Prostate gland (tissue), 2 donors: ENCODE measurements around the gene C22orf23. TPM values are rescaled to one million over a fixed set of nuclear protein-coding genes. Genes with fewer than 3 reads are reported as not detected.

Source experiments
- DNase-seq: peaks from one replicate; pipeline ENCODE4 v3.0.0-alpha.2; 2019; ENCODE audit warnings: low spot score
- H3K27ac ChIP-seq, 2 donors: fragments of 200-600 bp; sonication (generic); 2 replicates each; pipeline ENCODE4 v1.5.1; 2017 to 2019
- H3K27me3 ChIP-seq: fragments of 200-600 bp; sonication (generic); replicated peaks from 2 replicates; pipeline ENCODE4 v1.5.1; 2019; ENCODE audit not compliant: insufficient read depth
- H3K36me3 ChIP-seq, 2 donors: fragments of 200-600 bp; sonication (generic); 1 replicate in 1 of 2; 2 replicates in 1 of 2; pipeline versions ENCODE4 v1.5.1 to v1.8.1; 2017 to 2019
- H3K4me1 ChIP-seq: fragments of 200-600 bp; sonication (generic); replicated peaks from 2 replicates; pipeline ENCODE4 v1.5.1; 2019
- H3K4me3 ChIP-seq, 2 donors: fragments of 200-600 bp; sonication (generic); 2 replicates each; pipeline ENCODE4 v1.5.1; 2017 to 2019
- H3K9me3 ChIP-seq: fragments of 200-600 bp; sonication (generic); 2 replicates; pipeline ENCODE4 v1.5.1; 2017
- POLR2A ChIP-seq: fragments of 450-650 bp; IDR thresholded peaks from one replicate; pipeline ENCODE4 v1.6.1; 2016; ENCODE audit warnings: antibody characterized with exemption, mild to moderate bottlenecking
- POLR2AphosphoS5 ChIP-seq: sonication (generic); formaldehyde crosslinking; IDR thresholded peaks from one replicate; pipeline ENCODE4 v1.6.1; 2017; ENCODE audit warnings: antibody characterized with exemption
- WGBS: methylation state at CpG from one replicate; pipeline ENCODE4 v1.1.5; 2018; 5-methylcytosine and 5-hydroxymethylcytosine counted together
- intact Hi-C: fragments of 100-400 bp; cut with DNase I; formaldehyde crosslinking; loops from one replicate; pipeline ENCODE4 v1.14.2; 2022
- total RNA-seq, 2 donors: library from RNA; depleted of rRNA; stranded (reverse); fragments of >200 nt; gene quantifications; one replicate each; pipeline ENCODE4 v1.1.0, GENCODE V29; 2016
- TF ChIP-seq, protein P1 (sequence below), 4 experiments: fragments of 200-600 bp in 2 of 4; fragments of 450-650 bp in 2 of 4; sonication (generic) in 2 of 4; IDR thresholded peaks; 1 replicate in 3 of 4; 2 replicates in 1 of 4; pipeline ENCODE4 v1.5.1; 2016 to 2019; ENCODE audit warnings: antibody characterized with exemption in 4 of 4, mild to moderate bottlenecking in 2 of 4, moderate library complexity in 2 of 4

C22orf23 gene
- 1 to 10 TPM in 1 of 2 donors, not detected in 1; 9.7 TPM for total RNA-seq

GRCh38 chr22:37953437-37954179 lies at the start of gene C22orf23, which contains the start of gene POLR2F:
Gene C22orf23 (minus strand): TSS chr22:37953601. CDS start chr22:37953149, 452 bp downstream.
Gene POLR2F (plus strand): TSS chr22:37953699. CDS start chr22:37953788, 89 bp downstream.
- peak; percentile 93 for DNase-seq
- TF ChIP-seq, protein P1, sequence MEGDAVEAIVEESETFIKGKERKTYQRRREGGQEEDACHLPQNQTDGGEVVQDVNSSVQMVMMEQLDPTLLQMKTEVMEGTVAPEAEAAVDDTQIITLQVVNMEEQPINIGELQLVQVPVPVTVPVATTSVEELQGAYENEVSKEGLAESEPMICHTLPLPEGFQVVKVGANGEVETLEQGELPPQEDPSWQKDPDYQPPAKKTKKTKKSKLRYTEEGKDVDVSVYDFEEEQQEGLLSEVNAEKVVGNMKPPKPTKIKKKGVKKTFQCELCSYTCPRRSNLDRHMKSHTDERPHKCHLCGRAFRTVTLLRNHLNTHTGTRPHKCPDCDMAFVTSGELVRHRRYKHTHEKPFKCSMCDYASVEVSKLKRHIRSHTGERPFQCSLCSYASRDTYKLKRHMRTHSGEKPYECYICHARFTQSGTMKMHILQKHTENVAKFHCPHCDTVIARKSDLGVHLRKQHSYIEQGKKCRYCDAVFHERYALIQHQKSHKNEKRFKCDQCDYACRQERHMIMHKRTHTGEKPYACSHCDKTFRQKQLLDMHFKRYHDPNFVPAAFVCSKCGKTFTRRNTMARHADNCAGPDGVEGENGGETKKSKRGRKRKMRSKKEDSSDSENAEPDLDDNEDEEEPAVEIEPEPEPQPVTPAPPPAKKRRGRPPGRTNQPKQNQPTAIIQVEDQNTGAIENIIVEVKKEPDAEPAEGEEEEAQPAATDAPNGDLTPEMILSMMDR (IDR thresholded peaks at IDR 0.05): peak in 1 of 4 experiments; percentile 29
- TF ChIP-seq POLR2AphosphoS5 (peak; percentile 99), POLR2A (peak; percentile 55)
- intact Hi-C loops: loop anchor here (5.0 kb wide), 1 partner anchor 66 kb away; no protein-coding TSS in a partner anchor
- no peaks in the 10 kb centered on the region for H3K4me1 ChIP-seq
- under 1% methylated on average over 52 of the region's 52 CpGs for WGBS
- H3K9me3 ChIP-seq: no peaks in the 10 kb centered on the region
- H3K36me3 ChIP-seq: peaks cover 2 to 5% of the 10 kb centered on the region in 2 donors
- H3K27ac ChIP-seq: peak within 1 kb of the TSS; percentile 41 to 43
- H3K27me3 ChIP-seq: no peaks in the 10 kb centered on the region
- peak within 1 kb of the TSS; percentile 60 to 81 for H3K4me3 ChIP-seq

DNA sequence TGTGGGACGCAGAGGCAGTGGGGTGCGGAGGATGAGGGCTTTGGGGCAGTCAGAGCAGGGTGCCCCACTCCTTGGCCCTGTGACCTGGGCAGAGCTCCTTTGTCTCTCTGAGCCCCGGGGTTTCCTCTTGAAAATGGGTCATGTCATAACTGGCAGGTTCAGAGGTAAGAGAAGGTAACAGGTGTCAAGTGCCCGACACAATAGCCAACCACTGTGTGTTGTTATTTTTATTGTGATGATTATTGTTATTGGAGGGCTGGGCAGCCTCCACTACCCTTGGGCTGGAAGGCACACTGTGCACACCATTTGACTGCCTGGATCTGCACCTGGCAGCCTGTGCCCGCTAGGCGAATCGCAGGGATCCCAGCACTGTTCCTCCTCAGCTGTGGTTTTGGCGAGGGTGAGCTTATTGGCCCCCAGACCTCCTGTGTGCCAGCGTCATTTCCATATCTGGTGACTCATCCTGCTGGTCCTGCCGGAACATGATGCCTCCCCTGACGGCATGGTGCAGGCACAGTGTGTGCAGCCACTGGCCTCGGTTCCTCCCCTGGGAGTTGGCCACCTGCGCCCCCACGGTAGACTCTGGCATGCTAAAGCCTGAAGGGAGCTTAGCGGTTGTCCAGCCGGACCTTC lies 46.4 kb upstream of the C22orf23 start:
- Histone ChIP-seq H3K4me3 (no peak overlapping the region), H3K36me3 (no peaks in the 10 kb centered on the region), H3K27ac (no peak overlapping the region), H3K4me1 (no peaks in the 10 kb centered on the region), H3K27me3 (no peaks in the 10 kb centered on the region), H3K9me3 (no peaks in the 10 kb centered on the region)
- 30% methylated on average over 16 of the region's 16 CpGs for WGBS
- intact Hi-C loops: no loop called here
- TF ChIP-seq POLR2AphosphoS5 (peak; percentile 66), POLR2A (no peak)
- DNase-seq: peak; percentile 46

DNA sequence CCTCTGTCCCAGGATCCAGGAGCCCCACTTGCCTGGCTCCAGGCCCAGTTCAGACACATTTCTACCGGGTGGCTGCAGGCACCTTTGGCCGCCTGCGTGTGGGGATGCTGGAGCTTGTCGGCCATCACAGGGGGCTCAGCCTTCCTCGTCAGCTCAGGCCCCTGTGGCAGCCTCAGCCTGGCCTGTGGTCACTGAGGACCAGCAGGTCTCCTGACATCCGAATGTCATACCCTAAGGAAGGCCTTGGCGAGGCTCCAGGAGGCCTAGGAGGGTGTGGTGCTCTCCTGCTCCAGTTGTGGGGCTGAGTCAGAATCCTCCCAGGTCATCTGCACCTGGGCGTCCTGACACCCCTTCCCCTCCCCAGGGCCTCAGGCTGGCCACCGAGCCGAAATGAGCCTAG lies 45.8 kb upstream of the C22orf23 start:
- TF ChIP-seq POLR2A (no peak), POLR2AphosphoS5 (no peak)
- TF ChIP-seq, protein P1 (IDR thresholded peaks at IDR 0.05): no peak
- intact Hi-C loops: no loop called here
- no peak for DNase-seq
- Histone ChIP-seq H3K27ac (no peak overlapping the region), H3K27me3 (no peaks in the 10 kb centered on the region), H3K4me3 (no peak overlapping the region), H3K9me3 (no peaks in the 10 kb centered on the region), H3K36me3 (no peaks in the 10 kb centered on the region), H3K4me1 (no peaks in the 10 kb centered on the region)
- 73% methylated on average over 10 of the region's 10 CpGs for WGBS

DNA sequence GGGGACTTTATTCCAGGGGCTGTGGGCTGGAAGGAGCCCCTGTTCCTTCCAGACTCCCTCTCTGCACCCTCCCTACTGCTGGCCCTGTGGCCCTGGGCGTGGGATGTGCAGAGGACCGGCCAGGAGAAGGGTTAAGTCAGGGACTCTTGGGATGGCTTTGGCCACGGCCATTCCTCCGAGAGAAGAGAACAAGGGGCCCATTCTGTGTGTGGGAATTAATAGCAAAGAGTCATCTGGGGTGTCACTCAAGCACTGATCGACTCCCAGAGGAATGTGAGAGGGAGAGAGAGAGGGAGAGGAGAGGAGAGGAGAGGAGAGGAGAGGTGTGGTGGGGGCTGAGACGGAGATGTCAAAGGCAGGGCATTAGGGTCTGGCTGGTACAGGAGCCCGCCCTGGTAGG lies 45.1 kb upstream of the C22orf23 start:
- intact Hi-C loops: no loop called here
- Histone ChIP-seq H3K27me3 (no peaks in the 10 kb centered on the region), H3K27ac (no peak overlapping the region), H3K9me3 (no peaks in the 10 kb centered on the region), H3K4me1 (no peaks in the 10 kb centered on the region), H3K36me3 (no peaks in the 10 kb centered on the region), H3K4me3 (no peak overlapping the region)
- WGBS: 60% methylated on average over 7 of the region's 7 CpGs
- TF ChIP-seq POLR2AphosphoS5: no peak
- no peak for DNase-seq

- TF ChIP-seq POLR2AphosphoS5 (no peak), POLR2A (no peak)
- TF ChIP-seq, protein P1 (IDR thresholded peaks at IDR 0.05): no peak
- H3K4me1 ChIP-seq: no peaks in the 10 kb centered on the region
- 80% methylated on average over 8 of the region's 8 CpGs for WGBS
- peak overlapping the region in 1 of 2 donors; percentile 13 for H3K27ac ChIP-seq
- H3K9me3 ChIP-seq: no peaks in the 10 kb centered on the region
- no peaks in the 10 kb centered on the region for H3K27me3 ChIP-seq
- H3K4me3 ChIP-seq: no peak overlapping the region
- H3K36me3 ChIP-seq: no peaks in the 10 kb centered on the region
- DNase-seq: no peak
- intact Hi-C loops: no loop called here
Measured at GRCh38 chr22:37996515-37997246, 43.3 kb upstream of the C22orf23 start.
